Measurements from ENCODE around the gene GLDC. TPM values are rescaled to one million over a fixed set of nuclear protein-coding genes. Genes with fewer than 3 reads are reported as not detected.
"Not testable (repeated sequence)": the region's sequence is repeated elsewhere in the genome, so short reads cannot be mapped to it uniquely, and the experiment has no call there.

GLDC gene
- total RNA-seq, 2 experiments from 2014 or later = 3.1 to 4.1 TPM

DNA sequence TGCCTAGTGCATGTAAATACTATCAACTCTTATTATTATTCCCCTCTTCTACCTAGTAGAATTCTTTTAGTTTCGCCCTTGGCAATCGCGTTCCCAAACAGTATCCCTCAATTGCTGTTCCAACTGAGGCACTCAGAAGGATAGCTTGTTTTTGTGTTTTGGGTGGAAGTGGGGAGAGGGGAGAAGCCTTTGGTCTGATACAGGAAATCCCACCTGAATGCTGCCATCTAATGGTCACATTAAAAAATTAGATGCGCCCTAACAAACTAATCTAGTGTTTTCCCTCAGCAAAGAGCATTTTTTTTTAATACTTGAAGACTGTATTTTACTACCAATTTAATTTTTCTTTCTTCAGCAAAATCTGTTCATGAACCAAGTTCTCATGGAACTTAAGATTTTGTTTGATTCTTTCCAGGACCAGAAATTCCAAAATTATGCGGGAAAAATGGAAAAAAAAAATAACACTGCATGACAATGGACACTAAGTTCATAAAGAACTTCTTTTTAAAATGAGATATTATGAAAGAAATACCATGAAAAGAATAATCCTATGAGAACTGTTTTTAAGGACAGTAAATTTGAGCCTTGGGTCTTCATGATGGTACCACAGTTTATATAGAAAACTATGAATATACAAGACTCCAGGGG, 22.2 kb upstream of the GLDC start:
- ChIA-PET CTCF (interaction anchor here (0.6 to 1.3 kb wide), 7 partner anchors 9 to 78 kb away, joined by 3 to 4 read pairs (median 3); no protein-coding TSS in a partner anchor), POLR2A (no interaction called here)

- ChIA-PET POLR2A (no interaction called here), CTCF (interaction anchor here (0.6 to 1.3 kb wide), 9 partner anchors 10 to 82 kb away, joined by 3 to 4 read pairs (median 3); no protein-coding TSS in a partner anchor)
These were observed 21.6 kb upstream of the GLDC start for GRCh38 chr9:6667080-6667479.

GRCh38 chr9:6665628-6666027, 20.1 kb upstream of the GLDC start:
- ChIA-PET CTCF (no interaction called here), POLR2A (no interaction called here)

DNA sequence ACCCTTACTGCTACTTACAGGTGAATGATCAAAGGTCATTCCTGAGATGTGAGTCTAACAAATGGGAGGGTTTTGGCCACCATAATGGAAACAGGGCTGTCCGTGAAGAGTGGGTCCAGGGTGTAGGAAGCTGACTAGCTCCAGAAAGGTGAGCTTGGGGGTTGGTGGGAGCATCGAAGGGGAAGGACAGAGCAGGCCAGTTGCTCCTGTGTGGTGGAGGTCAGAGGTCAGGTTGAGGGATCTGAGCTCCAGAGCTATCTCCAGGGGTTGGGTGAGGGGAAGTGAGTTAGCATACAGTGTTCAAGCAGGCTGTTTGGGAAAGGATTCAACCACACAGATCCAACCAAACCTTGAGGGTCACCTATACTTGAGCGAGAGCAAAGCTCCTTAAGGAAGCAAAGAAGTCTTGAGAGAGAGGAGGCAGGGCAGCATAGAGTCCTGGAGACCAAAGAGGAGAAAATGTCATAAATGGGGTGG, 18.7 kb upstream of the GLDC start:
- CTCF ChIA-PET = no interaction called here
- POLR2A ChIA-PET = no interaction called here

- ChIA-PET POLR2A (interaction anchor here (0.6 kb wide), 1 partner anchor 42 kb away, joined by 3 read pairs; no protein-coding TSS in a partner anchor), CTCF (no interaction called here)
These were observed 15.0 kb upstream of the GLDC start for GRCh38 chr9:6660512-6660911.

DNA sequence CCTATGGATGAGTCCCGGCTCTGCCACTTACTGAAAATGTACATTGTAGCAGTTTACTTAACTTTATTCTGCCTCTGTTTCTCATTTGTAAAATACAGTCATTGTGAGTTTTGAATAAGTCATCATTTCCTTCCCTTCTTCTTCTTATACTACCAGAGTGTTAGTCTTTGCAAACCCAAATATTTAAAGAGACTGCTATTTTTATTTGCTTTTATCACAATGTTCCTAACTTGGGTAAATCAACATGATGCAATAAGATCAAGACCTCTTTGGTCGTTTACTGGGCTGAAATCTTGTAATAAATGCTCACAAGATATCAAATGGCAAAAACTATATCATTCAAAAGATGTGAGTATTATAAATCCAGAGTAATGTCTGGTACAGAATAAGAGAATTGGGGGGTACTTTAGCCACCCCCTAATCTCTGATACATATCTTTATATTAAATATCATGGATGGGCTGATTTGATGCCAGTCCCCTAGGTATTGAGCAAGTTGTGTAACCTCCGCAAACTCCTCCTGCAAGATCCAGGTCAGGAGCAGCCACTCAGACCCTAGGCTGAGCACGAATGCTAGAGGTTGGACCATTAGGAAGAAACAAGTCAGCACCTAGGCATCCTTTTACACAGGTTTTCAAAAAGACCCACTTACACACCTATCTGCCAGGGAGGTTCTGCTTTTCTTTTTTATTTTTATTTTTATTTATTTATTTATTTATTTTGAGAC, 13.3 kb upstream of the GLDC start:
- POLR2A ChIA-PET = no interaction called here
- CTCF ChIA-PET = no interaction called here

GRCh38 chr9:6656614-6657300, 11.2 kb upstream of the GLDC start:
- CTCF ChIA-PET = interaction anchor here (0.9 kb wide), 1 partner anchor 11 kb away, joined by 3 read pairs; no protein-coding TSS in a partner anchor
- POLR2A ChIA-PET = no interaction called here

DNA sequence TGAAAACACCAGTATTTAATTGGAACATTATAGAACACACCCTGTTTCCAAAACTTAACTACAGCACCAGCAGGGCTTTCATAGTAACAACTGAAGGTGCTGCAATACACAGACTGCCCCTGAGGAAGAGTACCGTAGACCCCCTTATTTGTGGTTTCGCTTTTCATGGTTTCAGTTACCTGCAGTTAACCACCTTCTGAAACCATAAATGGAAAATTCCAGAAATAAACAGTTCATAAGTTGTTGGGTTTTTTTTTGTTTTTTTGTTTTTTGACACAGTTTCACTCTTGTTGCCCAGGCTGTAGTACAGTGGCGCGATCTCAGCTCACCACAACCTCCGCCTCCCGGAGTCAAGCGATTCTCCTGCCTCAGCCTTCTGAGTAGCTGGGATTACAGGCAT, 9.5 kb upstream of the GLDC start:
- ChIA-PET CTCF (no interaction called here), POLR2A (no interaction called here)

DNA sequence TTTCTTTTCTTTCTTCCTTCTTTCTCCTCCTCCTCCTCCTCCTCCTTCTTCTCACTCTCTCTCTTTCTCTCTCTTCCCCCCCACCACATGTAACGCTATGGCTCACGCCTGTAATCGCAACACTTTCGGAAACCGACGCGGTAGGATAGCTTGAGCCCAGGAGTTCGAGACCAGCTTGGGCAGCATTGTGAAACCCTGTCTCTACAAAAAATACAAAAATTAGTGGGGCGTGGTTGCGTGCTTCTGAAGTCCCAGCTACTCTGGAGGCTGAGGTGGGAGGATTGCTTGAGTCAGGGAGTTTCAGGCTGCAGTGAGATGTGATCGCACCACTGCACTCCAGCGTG, 736 bp upstream of the GLDC start:
- POLR2A ChIA-PET = interaction anchor here (0.7 kb wide), 1 partner anchor 112 kb away, joined by 4 read pairs; no protein-coding TSS in a partner anchor

GRCh38 chr9:6645105-6645354, 499 bp downstream of the GLDC start:
- CTCF ChIA-PET = interaction anchor here (0.8 to 0.9 kb wide), 3 partner anchors 8 to 290 kb away, joined by 3 read pairs; no protein-coding TSS in a partner anchor
- POLR2A ChIA-PET = not testable (repeated sequence)

More for the DNA sequence above, 736 bp upstream of the GLDC start:
- CTCF ChIA-PET = interaction anchor here (0.6 to 1.8 kb wide), 3 partner anchors 61 to 654 kb away, joined by 3 to 7 read pairs (median 4); no protein-coding TSS in a partner anchor

DNA sequence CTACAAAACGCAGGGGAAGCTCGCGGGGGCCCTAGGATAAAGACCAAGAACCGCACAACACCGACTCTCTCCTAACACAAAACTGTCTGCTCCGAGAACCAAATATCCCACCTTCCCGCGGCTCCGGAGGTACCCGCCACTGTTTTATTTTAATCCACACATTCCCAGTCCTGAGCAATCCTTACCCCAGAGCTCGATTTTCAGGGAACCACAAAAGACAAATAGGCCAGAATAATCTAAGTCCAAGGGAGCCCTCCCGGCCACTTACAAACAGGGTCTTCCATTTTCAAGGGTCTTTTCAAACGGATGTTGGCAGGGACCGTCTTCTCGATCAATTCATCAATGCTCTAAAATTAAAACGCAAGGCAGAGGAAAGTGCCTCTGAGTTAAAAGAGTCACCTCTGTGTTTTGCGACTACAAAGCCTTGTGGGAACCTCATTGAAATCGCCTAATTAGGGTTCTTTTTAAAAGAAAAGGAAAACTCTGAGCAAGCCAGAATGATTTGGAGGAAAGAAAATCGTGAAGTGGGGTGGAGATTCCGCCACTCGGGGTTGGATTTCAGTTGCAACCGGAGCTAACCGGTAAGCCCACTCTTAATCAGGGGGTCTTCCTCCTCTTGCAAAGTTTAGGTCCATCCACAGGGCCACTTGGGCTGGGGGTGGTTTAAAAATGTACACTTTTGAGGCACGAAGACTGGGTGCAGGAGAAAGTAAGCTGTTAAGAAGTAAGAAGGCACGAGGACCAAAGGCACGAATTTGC, 1.0 kb downstream of the GLDC start:
- CTCF ChIA-PET = interaction anchor here (0.8 to 0.9 kb wide), 3 partner anchors 9 to 289 kb away, joined by 3 read pairs; no protein-coding TSS in a partner anchor
- POLR2A ChIA-PET = no interaction called here

DNA sequence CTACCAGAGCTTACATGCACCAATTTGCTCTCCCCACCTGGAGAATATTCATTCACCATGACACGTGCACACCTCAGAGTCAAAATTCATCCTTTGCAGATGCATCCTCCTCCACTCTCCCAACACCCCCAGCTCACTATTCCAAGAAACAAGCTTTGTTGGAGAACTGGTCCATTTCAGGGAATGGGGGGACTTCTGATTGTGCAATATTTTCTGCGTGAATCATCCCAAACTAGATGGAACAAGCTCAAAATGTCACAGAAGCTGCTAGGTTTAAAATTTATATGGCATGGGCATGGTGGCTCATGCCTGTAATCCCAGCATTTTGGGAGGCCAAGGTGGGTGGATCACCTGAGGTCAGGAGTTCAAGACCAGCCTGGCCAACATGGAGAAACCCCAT, 3.6 kb downstream of the GLDC start:
- CTCF ChIA-PET = interaction anchor here (1.5 kb wide), 1 partner anchor 25 kb away, joined by 4 read pairs; no protein-coding TSS in a partner anchor
- POLR2A ChIA-PET = no interaction called here

DNA sequence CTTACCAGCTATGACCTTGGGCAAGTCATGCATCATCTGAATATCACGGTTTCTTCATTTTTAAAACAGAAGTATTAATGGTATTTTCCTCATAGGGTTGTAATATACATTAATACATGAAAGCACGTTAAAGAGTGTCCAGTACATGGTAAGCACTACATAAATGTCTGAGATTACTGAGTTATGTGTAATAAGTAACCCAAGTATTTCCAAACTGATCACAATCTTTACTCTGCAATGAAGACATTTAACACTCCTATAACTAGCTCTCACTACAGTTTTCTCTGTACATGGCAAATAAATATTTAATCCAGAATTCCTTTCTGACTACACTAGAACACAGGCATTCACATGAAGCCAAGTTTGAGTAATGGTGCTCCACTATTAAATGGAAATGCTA, 4.0 kb downstream of the GLDC start:
- ChIA-PET POLR2A (no interaction called here), CTCF (interaction anchor here (1.5 kb wide), 1 partner anchor 26 kb away, joined by 4 read pairs; no protein-coding TSS in a partner anchor)

- ChIA-PET POLR2A (no interaction called here), CTCF (interaction anchor here (1.5 kb wide), 1 partner anchor 26 kb away, joined by 4 read pairs; no protein-coding TSS in a partner anchor)
These were observed 4.5 kb downstream of the GLDC start for GRCh38 chr9:6641056-6641455.

DNA sequence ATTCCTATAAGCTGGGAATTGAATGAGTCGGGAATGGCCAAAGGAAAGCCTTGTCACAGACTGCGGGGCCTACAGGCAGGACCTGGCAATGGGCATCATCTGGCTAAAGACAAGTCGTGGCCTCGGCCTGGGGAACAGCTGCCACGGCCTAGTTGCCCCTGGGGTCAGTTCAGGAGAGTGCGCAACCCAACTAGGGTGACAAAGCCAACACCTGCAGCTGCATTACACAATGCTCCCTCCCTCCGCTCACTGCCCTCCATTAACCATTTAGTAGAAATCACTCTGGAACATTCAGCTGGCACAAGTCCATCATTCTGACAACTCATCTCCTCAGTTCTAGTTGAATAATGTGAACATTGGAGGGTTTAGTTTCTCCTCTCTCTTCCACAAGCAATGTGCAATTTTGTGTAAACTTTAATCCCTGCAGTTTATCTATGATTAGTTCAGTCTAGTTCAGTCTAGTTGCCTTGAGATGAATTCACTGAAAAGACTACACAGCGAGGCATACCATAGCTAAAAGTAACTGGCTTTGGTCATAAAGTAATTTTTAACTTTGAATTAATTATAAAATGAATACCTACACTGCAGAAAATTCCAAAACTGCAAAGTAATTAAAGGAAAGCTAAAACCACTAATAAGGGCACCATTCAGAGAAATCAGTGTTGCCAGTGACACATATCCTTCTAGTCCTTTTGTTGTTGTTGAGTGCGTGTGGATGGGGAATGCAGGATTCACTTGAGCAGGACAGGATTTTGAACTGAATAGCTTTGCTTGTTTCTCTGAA, 5.1 kb downstream of the GLDC start:
- ChIA-PET POLR2A (no interaction called here), CTCF (interaction anchor here (1.5 kb wide), 1 partner anchor 27 kb away, joined by 4 read pairs; no protein-coding TSS in a partner anchor)

GRCh38 chr9:6639622-6640021, 5.9 kb downstream of the GLDC start:
- ChIA-PET CTCF (interaction anchor here (0.7 to 0.8 kb wide), 2 partner anchors 11 to 20 kb away, joined by 3 read pairs; no protein-coding TSS in a partner anchor), POLR2A (interaction anchor here (0.5 kb wide), 1 partner anchor 42 kb away, joined by 3 read pairs; no protein-coding TSS in a partner anchor)

DNA sequence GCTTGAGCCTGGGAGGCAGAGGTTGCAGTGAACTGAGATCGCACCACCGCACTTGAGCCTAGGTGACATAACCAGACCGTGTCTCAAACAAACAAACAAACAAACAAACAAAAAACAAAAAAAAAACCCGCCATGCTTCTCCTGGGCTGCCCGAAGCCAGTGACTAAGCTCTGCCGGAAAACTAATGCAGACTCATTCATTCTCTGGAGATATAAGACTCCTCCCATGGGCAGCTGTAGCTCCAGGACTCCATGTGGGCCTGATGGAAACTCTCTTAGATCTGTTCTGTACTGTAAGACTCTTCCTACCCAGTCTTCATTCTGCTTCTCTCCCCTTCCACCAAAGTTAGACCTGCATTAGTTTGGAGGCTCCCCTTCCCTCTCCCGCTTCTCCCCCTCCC, 11.1 kb downstream of the GLDC start:
- POLR2A ChIA-PET = no interaction called here
- CTCF ChIA-PET = no interaction called here

- ChIA-PET POLR2A (no interaction called here), CTCF (no interaction called here)
These were observed 12.2 kb downstream of the GLDC start for GRCh38 chr9:6633378-6633777.

All from activated CD8-positive, alpha-beta memory T cell treated with anti-CD3 and anti-CD28 coated beads for 36 hours (primary cell).